K562 (cell line): ENCODE data around the gene CYB5R3. TPM values are rescaled to one million over a fixed set of nuclear protein-coding genes. Genes with fewer than 3 reads are reported as not detected.

Source experiments
- CTBP1 ChIP-seq: fragments of 450-650 bp; IDR thresholded peaks from 2 replicates; pipeline ENCODE4 v1.6.1; 2016; ENCODE audit warnings: borderline replicate concordance
- CTCF ChIP-seq, 3 experiments: IDR thresholded peaks in 2 of 3; conservative IDR thresholded peaks in 1 of 3; 2 replicates each; pipeline ENCODE4 v1.5.1; 2011 to 2012; ENCODE audit warnings: low read length in 3 of 3, mild to moderate bottlenecking in 3 of 3, control low read depth in 2 of 3, improper control_type of control experiment in 1 of 3, inconsistent platforms in 1 of 3, low read depth in 1 of 3, mixed read lengths in 1 of 3, moderate library complexity in 1 of 3; ENCODE audit not compliant: insufficient read depth in 2 of 3
- MAZ ChIP-seq, 2 experiments: fragments of 450-650 bp in 1 of 2; sonication (generic) in 1 of 2; formaldehyde crosslinking; IDR thresholded peaks in 1 of 2; conservative IDR thresholded peaks in 1 of 2; 2 replicates each; pipeline versions ENCODE4 v1.4.0 to v1.5.0; 2020; ENCODE audit warnings: mild to moderate bottlenecking in 1 of 2, missing genetic modification reagents in 1 of 2
- MYC ChIP-seq, 2 experiments: fragments of 250-450 bp in 1 of 2; sonication (Bioruptor Pico) in 1 of 2; IDR thresholded peaks; 2 replicates each; pipeline versions ENCODE4 v1.5.1 to v1.6.1; 2012 to 2021; ENCODE audit warnings: low read depth in 2 of 2, borderline replicate concordance in 1 of 2, improper control_type of control experiment in 1 of 2, low read length in 1 of 2, mild to moderate bottlenecking in 1 of 2, moderate library complexity in 1 of 2
- NFRKB ChIP-seq: fragments of 450-650 bp; IDR thresholded peaks from 2 replicates; pipeline ENCODE4 v1.6.1; 2016; ENCODE audit warnings: low read depth
- RAD21 ChIP-seq, 2 experiments: fragments of 250-450 bp in 1 of 2; fragments of 450-650 bp in 1 of 2; sonication (Bioruptor Pico) in 1 of 2; formaldehyde crosslinking in 1 of 2; IDR thresholded peaks in 1 of 2; conservative IDR thresholded peaks in 1 of 2; 2 replicates each; pipeline versions ENCODE4 v1.4.0 to v1.8.0; 2020 to 2022; ENCODE audit warnings: mild to moderate bottlenecking in 2 of 2, moderate library complexity in 1 of 2
- SMC3 ChIP-seq: conservative IDR thresholded peaks from 2 replicates; pipeline ENCODE4 v1.6.1; 2011; ENCODE audit warnings: low read depth, low read length, improper control_type of control experiment; ENCODE audit not compliant: insufficient read depth
- TFAP4 ChIP-seq: sonication (generic); formaldehyde crosslinking; IDR thresholded peaks from 2 replicates; pipeline ENCODE4 v1.8.0; 2022; ENCODE audit warnings: missing genetic modification reagents, mild to moderate bottlenecking, moderate library complexity, borderline replicate concordance
- ZBTB26 ChIP-seq: fragments of 450-650 bp; formaldehyde crosslinking; IDR thresholded peaks from 2 replicates; pipeline ENCODE4 v1.4.0; 2022; ENCODE audit warnings: missing genetic modification characterization
- ZC3H8 ChIP-seq: fragments of 450-650 bp; IDR thresholded peaks from 2 replicates; pipeline ENCODE4 v1.6.1; 2017
- polyA plus RNA-seq, 8 experiments: library from polyadenylated mRNA; depleted of rRNA in 4 of 8; stranded (reverse) in 5 of 8; unstranded in 3 of 8; fragments of >200 nt; fragmentation: Nextera tagmentation in 2 of 8; fragmentation: Illumina TruSeq in 1 of 8; extraction: Ambion mirVana in 2 of 8; extraction: Trizol in 1 of 8; gene quantifications; 2 replicates each; pipeline versions ENCODE4 v1.2.1 to v1.2.3, GENCODE V29; 2011 to 2014; ENCODE audit warnings: inconsistent platforms in 1 of 8, missing spikeins in 1 of 8
- total RNA-seq, 7 experiments: library from RNA; depleted of rRNA in 6 of 7; stranded (reverse); fragments of >200 nt in 6 of 7; fragmentation: Illumina TruSeq in 2 of 7; extraction: Trizol in 2 of 7; gene quantifications; 2 replicates each; pipeline versions ENCODE4 v1.2.1 to v1.2.3, GENCODE V29; 2011 to 2021; ENCODE audit warnings: low replicate concordance in 1 of 7
- TF ChIP-seq, protein P1 (sequence below), 2 experiments: fragments of 450-650 bp; formaldehyde crosslinking in 1 of 2; IDR thresholded peaks; 2 replicates each; pipeline versions ENCODE4 v1.4.0 to v1.6.1; 2014 to 2020; ENCODE audit warnings: mild to moderate bottlenecking in 2 of 2, borderline replicate concordance in 1 of 2, low read depth in 1 of 2

Gene CYB5R3
- total and polyA plus RNA-seq, 9 of the 15 experiments (the other 6 are each of a cell fraction or from before 2014, with no cell fraction given): 1.4 to 66.8 (median 23.4) TPM

- TF ChIP-seq, protein P1, sequence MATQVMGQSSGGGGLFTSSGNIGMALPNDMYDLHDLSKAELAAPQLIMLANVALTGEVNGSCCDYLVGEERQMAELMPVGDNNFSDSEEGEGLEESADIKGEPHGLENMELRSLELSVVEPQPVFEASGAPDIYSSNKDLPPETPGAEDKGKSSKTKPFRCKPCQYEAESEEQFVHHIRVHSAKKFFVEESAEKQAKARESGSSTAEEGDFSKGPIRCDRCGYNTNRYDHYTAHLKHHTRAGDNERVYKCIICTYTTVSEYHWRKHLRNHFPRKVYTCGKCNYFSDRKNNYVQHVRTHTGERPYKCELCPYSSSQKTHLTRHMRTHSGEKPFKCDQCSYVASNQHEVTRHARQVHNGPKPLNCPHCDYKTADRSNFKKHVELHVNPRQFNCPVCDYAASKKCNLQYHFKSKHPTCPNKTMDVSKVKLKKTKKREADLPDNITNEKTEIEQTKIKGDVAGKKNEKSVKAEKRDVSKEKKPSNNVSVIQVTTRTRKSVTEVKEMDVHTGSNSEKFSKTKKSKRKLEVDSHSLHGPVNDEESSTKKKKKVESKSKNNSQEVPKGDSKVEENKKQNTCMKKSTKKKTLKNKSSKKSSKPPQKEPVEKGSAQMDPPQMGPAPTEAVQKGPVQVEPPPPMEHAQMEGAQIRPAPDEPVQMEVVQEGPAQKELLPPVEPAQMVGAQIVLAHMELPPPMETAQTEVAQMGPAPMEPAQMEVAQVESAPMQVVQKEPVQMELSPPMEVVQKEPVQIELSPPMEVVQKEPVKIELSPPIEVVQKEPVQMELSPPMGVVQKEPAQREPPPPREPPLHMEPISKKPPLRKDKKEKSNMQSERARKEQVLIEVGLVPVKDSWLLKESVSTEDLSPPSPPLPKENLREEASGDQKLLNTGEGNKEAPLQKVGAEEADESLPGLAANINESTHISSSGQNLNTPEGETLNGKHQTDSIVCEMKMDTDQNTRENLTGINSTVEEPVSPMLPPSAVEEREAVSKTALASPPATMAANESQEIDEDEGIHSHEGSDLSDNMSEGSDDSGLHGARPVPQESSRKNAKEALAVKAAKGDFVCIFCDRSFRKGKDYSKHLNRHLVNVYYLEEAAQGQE (IDR thresholded peaks at IDR 0.05; ENCODE audit: borderline replicate concordance): peak; percentile 70
- TF ChIP-seq, protein P1 (CRISPR knock-in tag; IDR thresholded peaks at IDR 0.05; ENCODE audit: low read depth): no peak
- TF ChIP-seq NFRKB (no peak), MAZ (CRISPR knock-in tag; conservative IDR thresholded peaks at IDR 0.05 in 1 of 2, IDR thresholded peaks at IDR 0.05 in 1 of 2) (0 out of 4 replicates have a peak, but pooled peaks of 1 of the 2 experiments have one; percentile 37), SMC3 (peak; percentile 84), TFAP4 (peak; percentile 24; the same call in 1 of the 2 replicates), MYC (IDR thresholded peaks at IDR 0.05; ENCODE audit: low read depth, low read length) (0 out of 2 replicates have a peak, but pooled peaks have one; percentile 12), MYC (CRISPR knock-in tag; IDR thresholded peaks at IDR 0.05; ENCODE audit: borderline replicate concordance, low read depth) (no peak), RAD21 (CRISPR knock-in tag; conservative IDR thresholded peaks at IDR 0.05 in 1 of 2, IDR thresholded peaks at IDR 0.05 in 1 of 2) (peak; percentile 63 to 83), ZBTB26 (CRISPR knock-in tag) (no peak), CTBP1 (peak; percentile 35; the same call in 1 of the 2 replicates), ZC3H8 (no peak), CTCF (IDR thresholded peaks at IDR 0.05 in 2 of 3, conservative IDR thresholded peaks at IDR 0.05 in 1 of 3; ENCODE audit: insufficient read depth in 2 of 3, low read depth in 1 of 3, low read length in 3 of 3) (peak; percentile 81 to 92 (median 82))
These were observed 27.6 kb downstream of the CYB5R3 start (continued) for GRCh38 chr22:42621505-42622002.
